Hematopoietic multipotent progenitor cell treated with erythropoietin and hydrocortisone succinate and interleukin-3 and kit ligand, for 15 days (in vitro differentiated cells): ENCODE data around the gene WDR38.

Source experiments
- DNase-seq: peaks from one replicate; pipeline ENCODE4 v3.0.0-alpha.2; 2015; ENCODE audit warnings: low spot score

WDR38 gene

GRCh38 chr9:124858330-124859046, 5.2 kb downstream of the WDR38 start:
- no peak for DNase-seq

- DNase-seq: no peak
These were observed 6.7 kb downstream of the WDR38 start for GRCh38 chr9:124859803-124860581.

- DNase-seq: no peak
These were observed 7.5 kb downstream of the WDR38 start for GRCh38 chr9:124860582-124861341.

- DNase-seq: peak; percentile 96
These were observed 8.3 kb downstream of the WDR38 start, which contains the start of the genes ARPC5L and RPL35 for GRCh38 chr9:124861342-124862229. Gene ARPC5L (plus strand): TSS chr9:124862130. CDS start chr9:124869291, 7,161 bp downstream. Gene RPL35 (minus strand): TSS chr9:124861957. CDS start chr9:124861912, 45 bp downstream.

GRCh38 chr9:124863371-124863871, 10.2 kb downstream of the WDR38 start:
- DNase-seq: peak; percentile 35

GRCh38 chr9:124868511-124869465, 15.5 kb downstream of the WDR38 start:
- peak; percentile 87 for DNase-seq

GRCh38 chr9:124869466-124869985, 16.3 kb downstream of the WDR38 start:
- DNase-seq: peak; percentile 50

- DNase-seq: no peak
These were observed 16.8 kb downstream of the WDR38 start for GRCh38 chr9:124869986-124870560.

GRCh38 chr9:124870723-124871122, 17.5 kb downstream of the WDR38 start:
- no peak for DNase-seq

- no peak for DNase-seq
These were observed 17.9 kb downstream of the WDR38 start for GRCh38 chr9:124871156-124871561.

GRCh38 chr9:124873664-124874063, 20.4 kb downstream of the WDR38 start:
- no peak for DNase-seq

- DNase-seq: no peak
These were observed 22.2 kb downstream of the WDR38 start for GRCh38 chr9:124875501-124875900.

- DNase-seq: no peak
These were observed 23.9 kb downstream of the WDR38 start for GRCh38 chr9:124877021-124877782.

- DNase-seq: no peak
These were observed 24.8 kb downstream of the WDR38 start for GRCh38 chr9:124878021-124878420.

GRCh38 chr9:124878518-124878917, 25.3 kb downstream of the WDR38 start:
- no peak for DNase-seq

- no peak for DNase-seq
These were observed 26.0 kb downstream of the WDR38 start for GRCh38 chr9:124879226-124879625.

GRCh38 chr9:124880501-124880900, 27.2 kb downstream of the WDR38 start:
- DNase-seq: no peak

GRCh38 chr9:124881138-124881743, 28.0 kb downstream of the WDR38 start:
- DNase-seq: no peak
